Heart right ventricle (tissue), 16 donors: ENCODE data around the gene MRI1. TPM values are rescaled to one million over a fixed set of nuclear protein-coding genes. Genes with fewer than 3 reads are reported as not detected.
A peak's percentile ranks its signal among the peaks of the same experiment; 100 is the strongest.

Experiments used
- ATAC-seq, 8 donors: fragments of 200-7000 bp; cut with Tn5 transposase; one replicate each; pipeline ENCODE4 v1.9.1; 2020; ENCODE audit warnings: mild to moderate bottlenecking in 8 of 8, moderate library complexity in 8 of 8, moderate number of reproducible peaks in 1 of 8
- DNase-seq, 2 donors: peaks; one replicate each; pipeline ENCODE4 v3.0.0-alpha.2; 2020
- H3K27ac ChIP-seq, 10 donors: fragments of 200-600 bp; sonication (generic) in 2 of 10; one replicate each; pipeline versions ENCODE4 v1.5.0 to v1.8.0; 2020 to 2022; ENCODE audit warnings: mild to moderate bottlenecking in 3 of 10
- H3K27me3 ChIP-seq, 7 donors: fragments of 200-600 bp; one replicate each; pipeline ENCODE4 v1.8.0; 2021 to 2022; ENCODE audit warnings: mild to moderate bottlenecking in 2 of 7
- H3K36me3 ChIP-seq, 9 donors: fragments of 200-600 bp; sonication (generic) in 1 of 9; one replicate each; pipeline versions ENCODE4 v1.5.0 to v1.8.0; 2020 to 2022; ENCODE audit warnings: mild to moderate bottlenecking in 2 of 9
- H3K4me1 ChIP-seq, 9 donors: fragments of 200-600 bp; sonication (generic) in 1 of 9; one replicate each; pipeline versions ENCODE4 v1.5.0 to v1.8.0; 2020 to 2022; ENCODE audit warnings: mild to moderate bottlenecking in 4 of 9
- H3K4me3 ChIP-seq, 10 donors: fragments of 200-600 bp; sonication (generic) in 2 of 10; one replicate each; pipeline versions ENCODE4 v1.5.0 to v1.8.0; 2020 to 2022; ENCODE audit warnings: mild to moderate bottlenecking in 7 of 10, moderate library complexity in 2 of 10
- H3K9me3 ChIP-seq, 11 donors: fragments of 200-600 bp in 10 of 11; sonication (generic) in 2 of 11; one replicate each; pipeline versions ENCODE4 v1.5.0 to v1.8.0; 2013 to 2022; ENCODE audit warnings: mild to moderate bottlenecking in 2 of 11, control low read depth in 1 of 11, moderate library complexity in 1 of 11
- CTCF ChIP-seq, 9 donors: fragments of 200-600 bp; sonication (generic) in 2 of 9; IDR thresholded peaks; one replicate each; pipeline versions ENCODE4 v1.5.0 to v1.8.0; 2021 to 2022; ENCODE audit warnings: antibody characterized with exemption in 9 of 9, mild to moderate bottlenecking in 5 of 9, moderate library complexity in 1 of 9
- WGBS, 2 donors: extraction: QIAGEN DNeasy Blood & Tissue Kit; methylation state at CpG; one replicate each; pipeline ENCODE4 v1.1.7; 2013; ENCODE audit warnings: inconsistent platforms in 1 of 2; 5-methylcytosine and 5-hydroxymethylcytosine counted together
- intact Hi-C, 10 donors: fragments of 100-400 bp; cut with DNase I; formaldehyde crosslinking; loops; one replicate each; pipeline versions ENCODE4 v1.11.1 to v1.14.2; 2022
- polyA plus RNA-seq, 2 donors: library from polyadenylated mRNA; stranded (reverse); fragments of 200-250 nt; gene quantifications; one replicate each; pipeline ENCODE4 v1.2.3, GENCODE V29; 2013
- total RNA-seq, 10 donors: library from RNA; stranded (reverse); fragmentation: NEBNext Ultra II Directional in 3 of 10; extraction: Animal tissue kit (Norgen Biotek cat#: 25700) in 3 of 10; gene quantifications; one replicate each; pipeline versions ENCODE4 v1.2.1 to v1.2.4, GENCODE V29; 2021 to 2023
- donor health status: Arrhythmogenic right ventricular cardiomyopathy.
- donor health status: ischemic (EF 13 %, LVEDD 7.1; RV severe dilation, severe dysfunction).
- donor health status: healthy with polysubstance abuse.
- donor health status: DM: no; HTN: yes; CAD: no.
- donor health status: DM: no; HTN: no; CAD: no.
- donor health status: ischemic (EF 25% LVEDD 6.9; RV normal size, moderate dysfunction).
- donor health status: ischemic (EF 25% LVEDD 5.7; RV mildly dilated, moderate dysfunction).
- donor health status: healthy.
- donor health status: DM: yes; HTN: yes; CAD: no.
- donor health status: Ischemic cardiomyopathy.
- donor health status: ischemic (EF 35%, LVEDD 5.7; RV mildly dilated, moderate dysfunction).
- donor health status: nonischemic (EF 11% LVEDD 7.7; RV severe dilation, severe dysfunction).
- donor health status: DM: yes; HTN: yes; CAD: no.
- donor health status: PGD.
- donor health status: ischemic (EF 29% LVEDD 5.4; RV normal size, mild dysfunction).
- donor health status: nonischemic (EF 23%, LVEDD 6.1; RV moderate dilation, normal function).

Gene MRI1
- total and polyA plus RNA-seq, 12 donors, result 9.9 to 18.7 (median 13.0) TPM

DNA sequence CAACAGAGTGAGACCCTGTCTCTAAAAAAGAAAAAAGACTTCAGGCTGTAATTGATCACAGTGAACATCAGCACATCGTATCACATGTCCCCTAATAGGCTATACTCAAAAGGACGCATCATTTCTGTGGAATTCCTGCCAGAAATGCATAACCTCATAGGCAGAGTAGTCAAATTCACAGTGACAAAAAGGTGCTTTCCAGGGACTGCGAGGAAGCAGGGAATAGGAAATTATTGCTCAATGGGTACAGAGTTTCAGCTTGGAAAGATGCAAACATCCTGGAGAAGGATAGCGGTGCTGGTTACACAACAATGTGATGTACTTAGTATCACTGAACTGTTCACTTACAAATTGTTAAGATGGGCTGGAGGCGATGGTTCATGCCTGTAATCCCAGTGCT is 41.1 kb upstream of the MRI1 start:
- ATAC-seq, result no peak
- intact Hi-C loops, result loop anchor here in 5 of 10 donors (5.0 to 10.0 kb wide), 3 partner anchors 446 to 748 kb away; no protein-coding TSS in a partner anchor
- WGBS, 2 donors, result 84% methylated on average over 5 of the region's 5 CpGs
- H3K27ac ChIP-seq, result no peak overlapping the region
- H3K4me3 ChIP-seq, result no peak overlapping the region
- DNase-seq, result no peak
- no peak for TF ChIP-seq CTCF (IDR thresholded peaks at IDR 0.05)
- peaks cover 0 to 3% (median 0%) of the 10 kb centered on the region in 9 donors for H3K4me1 ChIP-seq
- no peaks in the 10 kb centered on the region for H3K36me3 ChIP-seq
- no peaks in the 10 kb centered on the region for H3K9me3 ChIP-seq
- H3K27me3 ChIP-seq, result peaks cover 0 to 15% (median 0%) of the 10 kb centered on the region in 7 donors

GRCh38 chr19:13726323-13726722 is 38.0 kb upstream of the MRI1 start:
- no peak for TF ChIP-seq CTCF (IDR thresholded peaks at IDR 0.05)
- intact Hi-C loops, result loop anchor here in 4 of 10 donors (10.0 kb wide), 2 partner anchors 452 to 752 kb away; no protein-coding TSS in a partner anchor
- Histone ChIP-seq H3K9me3 (no peaks in the 10 kb centered on the region), H3K4me1 (peaks cover 0 to 20% (median 7%) of the 10 kb centered on the region in 9 donors), H3K27ac (no peak overlapping the region), H3K36me3 (no peaks in the 10 kb centered on the region), H3K4me3 (no peak overlapping the region), H3K27me3 (peaks cover 0 to 4% (median 0%) of the 10 kb centered on the region in 7 donors)
- 96 to 98% methylated on average over 5 of the region's 5 CpGs for WGBS, 2 donors
- ATAC-seq, result no peak
- DNase-seq, result no peak

- 52 to 63% methylated on average over 8 of the region's 8 CpGs for WGBS, 2 donors
- TF ChIP-seq CTCF (IDR thresholded peaks at IDR 0.05), result no peak
- H3K27ac ChIP-seq, result no peak overlapping the region
- H3K36me3 ChIP-seq, result no peaks in the 10 kb centered on the region
- H3K4me1 ChIP-seq, result peaks cover 5 to 31% (median 14%) of the 10 kb centered on the region in 9 donors
- intact Hi-C loops, result loop anchor here in 4 of 10 donors (10.0 kb wide), 2 partner anchors 453 to 753 kb away; no protein-coding TSS in a partner anchor
- H3K9me3 ChIP-seq, result no peaks in the 10 kb centered on the region
- ATAC-seq, result no peak
- no peak overlapping the region for H3K4me3 ChIP-seq
- no peaks in the 10 kb centered on the region for H3K27me3 ChIP-seq
- DNase-seq, result peak in 1 of 2 donors; percentile 60
Observed at GRCh38 chr19:13727798-13728197, 36.5 kb upstream of the MRI1 start.

- H3K4me3 ChIP-seq, result no peak overlapping the region
- no peaks in the 10 kb centered on the region for H3K9me3 ChIP-seq
- H3K36me3 ChIP-seq, result no peaks in the 10 kb centered on the region
- 75 to 78% methylated on average over 2 of the region's 2 CpGs for WGBS, 2 donors
- peaks cover 5 to 31% (median 14%) of the 10 kb centered on the region in 9 donors for H3K4me1 ChIP-seq
- intact Hi-C loops, result loop anchor here in 4 of 10 donors (10.0 kb wide), 2 partner anchors 455 to 755 kb away; no protein-coding TSS in a partner anchor
- DNase-seq (no peak), ATAC-seq (no peak)
- H3K27me3 ChIP-seq, result no peaks in the 10 kb centered on the region
- TF ChIP-seq CTCF (IDR thresholded peaks at IDR 0.05), result no peak
- peak overlapping the region in 1 of 10 donors; percentile 94 for H3K27ac ChIP-seq
Observed at GRCh38 chr19:13729859-13730258, 34.5 kb upstream of the MRI1 start.
